Measurements from ENCODE around the gene ADARB2.
A peak's percentile ranks its signal among the peaks of the same experiment; 100 is the strongest.

Gene ADARB2

GRCh38 chr10:1598393-1599153 lies 138.8 kb downstream of the ADARB2 start:
- Mint-ChIP-seq H3K9me3 (no peaks in the 10 kb centered on the region), H3K4me1 (no peaks in the 10 kb centered on the region), H3K36me3 (no peaks in the 10 kb centered on the region), H3K27me3 (peaks cover 1% of the 10 kb centered on the region), H3K27ac (no peak overlapping the region), H3K4me3 (no peak overlapping the region)

DNA sequence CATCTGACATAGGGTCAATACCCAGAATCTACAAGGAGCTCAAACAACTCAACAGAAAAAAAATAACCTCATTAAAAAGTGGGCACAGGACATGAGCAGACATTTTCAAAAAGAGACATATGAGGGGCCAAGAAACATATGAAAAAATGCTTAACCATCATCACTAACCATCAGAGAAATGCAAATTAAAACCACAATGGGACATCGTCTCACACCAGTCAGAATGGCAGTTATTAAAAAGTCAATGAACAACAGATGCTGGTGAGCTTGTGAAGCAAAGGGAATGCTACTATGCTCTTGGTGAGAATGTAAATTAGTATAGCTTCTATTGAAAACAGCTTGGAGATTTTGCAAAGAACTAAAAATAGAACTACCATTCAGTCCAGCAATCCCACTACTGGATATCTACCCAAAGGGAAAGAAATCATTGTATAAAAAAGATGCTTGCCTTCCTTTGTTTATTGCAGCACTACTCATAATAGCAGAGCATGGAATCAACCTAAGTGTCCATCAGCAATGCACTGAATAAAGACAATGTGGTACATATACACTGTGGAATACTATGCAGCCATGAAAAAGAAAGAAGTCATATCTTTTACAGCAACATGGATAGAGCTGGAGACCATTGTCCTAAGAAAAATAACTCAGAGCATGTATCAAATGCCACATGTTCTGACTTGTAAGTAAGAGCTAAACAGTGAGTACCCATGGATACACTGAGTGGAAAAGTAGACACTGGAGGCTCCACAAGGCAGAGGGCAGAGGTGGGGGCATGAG lies 139.8 kb downstream of the ADARB2 start:
- H3K9me3 Mint-ChIP-seq: no peaks in the 10 kb centered on the region
- no peaks in the 10 kb centered on the region for H3K36me3 Mint-ChIP-seq
- no peaks in the 10 kb centered on the region for H3K4me1 Mint-ChIP-seq
- peaks cover 1% of the 10 kb centered on the region for H3K27me3 Mint-ChIP-seq
- no peak overlapping the region for H3K27ac Mint-ChIP-seq
- no peak overlapping the region for H3K4me3 Mint-ChIP-seq

GRCh38 chr10:1596482-1597099 lies 140.7 kb downstream of the ADARB2 start:
- Mint-ChIP-seq H3K27ac (no peak overlapping the region), H3K4me1 (no peaks in the 10 kb centered on the region), H3K9me3 (no peaks in the 10 kb centered on the region), H3K27me3 (peaks cover 1% of the 10 kb centered on the region), H3K4me3 (no peak overlapping the region), H3K36me3 (no peaks in the 10 kb centered on the region)

- Mint-ChIP-seq H3K4me3 (no peak overlapping the region), H3K4me1 (no peaks in the 10 kb centered on the region), H3K9me3 (no peaks in the 10 kb centered on the region), H3K36me3 (no peaks in the 10 kb centered on the region), H3K27me3 (peaks cover 1% of the 10 kb centered on the region), H3K27ac (no peak overlapping the region)
Observed at GRCh38 chr10:1595726-1596125, 141.6 kb downstream of the ADARB2 start.

DNA sequence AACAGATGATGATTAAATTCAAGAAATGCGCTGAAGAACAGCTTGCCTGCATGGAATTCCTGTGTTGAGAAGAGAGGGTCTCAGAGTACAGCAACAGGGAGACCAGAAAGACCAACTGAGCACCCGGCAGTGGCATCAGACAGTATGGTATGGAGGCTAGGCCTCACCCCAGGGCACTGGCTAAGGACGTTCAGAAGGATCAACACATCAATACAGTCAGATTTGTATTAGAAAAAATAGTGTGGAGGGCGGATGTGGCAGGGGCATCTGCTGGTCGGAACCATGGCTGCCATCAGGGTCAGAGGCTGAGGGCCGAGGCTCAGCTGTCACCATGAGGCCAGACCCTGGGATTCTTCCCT lies 142.1 kb downstream of the ADARB2 start:
- Mint-ChIP-seq H3K4me1 (no peaks in the 10 kb centered on the region), H3K27ac (no peak overlapping the region), H3K9me3 (no peaks in the 10 kb centered on the region), H3K27me3 (peaks cover 1% of the 10 kb centered on the region), H3K36me3 (no peaks in the 10 kb centered on the region), H3K4me3 (no peak overlapping the region)

- no peaks in the 10 kb centered on the region for H3K9me3 Mint-ChIP-seq
- no peak overlapping the region for H3K27ac Mint-ChIP-seq
- H3K36me3 Mint-ChIP-seq: no peaks in the 10 kb centered on the region
- H3K4me1 Mint-ChIP-seq: no peaks in the 10 kb centered on the region
- H3K27me3 Mint-ChIP-seq: peaks cover 1% of the 10 kb centered on the region
- H3K4me3 Mint-ChIP-seq: no peak overlapping the region
Observed at GRCh38 chr10:1594372-1595241, 142.7 kb downstream of the ADARB2 start.

DNA sequence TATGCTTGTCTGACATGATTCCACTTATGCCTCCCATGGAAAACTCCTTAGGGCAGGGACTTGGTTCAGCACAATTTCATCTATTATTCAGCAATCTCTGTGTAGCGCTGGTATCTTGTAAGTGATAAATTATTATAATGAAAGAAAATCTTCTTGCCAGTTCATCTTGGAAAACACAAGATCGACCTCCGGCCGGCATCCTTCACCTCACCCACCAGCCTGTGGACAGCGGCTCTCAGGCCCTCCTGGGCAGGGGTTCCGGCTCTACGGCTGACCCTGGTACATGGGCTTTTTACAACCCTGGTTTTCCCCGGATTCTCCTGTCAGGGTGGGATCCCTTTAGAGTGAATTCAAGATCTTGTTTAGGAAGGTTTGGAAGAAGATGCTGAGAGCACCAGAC lies 145.6 kb downstream of the ADARB2 start:
- Mint-ChIP-seq H3K36me3 (no peaks in the 10 kb centered on the region), H3K4me1 (no peaks in the 10 kb centered on the region), H3K27me3 (peaks cover 1% of the 10 kb centered on the region), H3K27ac (no peak overlapping the region), H3K4me3 (no peak overlapping the region), H3K9me3 (no peaks in the 10 kb centered on the region)

GRCh38 chr10:1591045-1591444 lies 146.3 kb downstream of the ADARB2 start:
- Mint-ChIP-seq H3K27me3 (peaks cover 1% of the 10 kb centered on the region), H3K4me1 (no peaks in the 10 kb centered on the region), H3K36me3 (no peaks in the 10 kb centered on the region), H3K4me3 (no peak overlapping the region), H3K9me3 (no peaks in the 10 kb centered on the region), H3K27ac (no peak overlapping the region)

GRCh38 chr10:1589257-1589656 lies 148.1 kb downstream of the ADARB2 start:
- H3K27me3 Mint-ChIP-seq: peaks cover under 1% of the 10 kb centered on the region
- H3K4me1 Mint-ChIP-seq: no peaks in the 10 kb centered on the region
- H3K9me3 Mint-ChIP-seq: no peaks in the 10 kb centered on the region
- no peak overlapping the region for H3K4me3 Mint-ChIP-seq
- H3K27ac Mint-ChIP-seq: no peak overlapping the region
- H3K36me3 Mint-ChIP-seq: no peaks in the 10 kb centered on the region

GRCh38 chr10:1582739-1583138 lies 154.6 kb downstream of the ADARB2 start:
- no peak overlapping the region for H3K4me3 Mint-ChIP-seq

DNA sequence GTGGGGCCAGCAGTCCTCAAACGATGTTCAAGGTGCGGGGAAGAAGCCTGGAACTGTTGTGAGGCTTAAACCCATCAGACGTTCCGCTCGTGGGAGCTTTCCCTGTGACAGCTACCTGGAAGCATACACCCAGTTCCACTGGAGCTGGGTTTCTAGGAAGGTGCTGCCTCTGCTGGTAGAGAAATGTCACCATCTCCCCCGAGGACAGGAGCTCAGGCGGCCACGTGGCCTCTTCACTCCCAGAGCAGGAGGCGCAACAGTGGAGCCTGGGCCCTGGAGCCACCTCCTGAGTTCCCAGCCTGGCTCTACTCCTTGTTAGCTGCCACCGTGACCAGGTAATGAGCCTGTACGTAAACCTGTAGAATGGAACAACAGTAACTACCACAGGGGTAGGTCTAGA lies 156.1 kb downstream of the ADARB2 start:
- no peaks in the 10 kb centered on the region for H3K9me3 Mint-ChIP-seq
- H3K27ac Mint-ChIP-seq: no peak overlapping the region
- no peaks in the 10 kb centered on the region for H3K36me3 Mint-ChIP-seq
- no peaks in the 10 kb centered on the region for H3K27me3 Mint-ChIP-seq
- no peak overlapping the region for H3K4me3 Mint-ChIP-seq
- no peaks in the 10 kb centered on the region for H3K4me1 Mint-ChIP-seq

More at GRCh38 chr10:1582739-1583138, 154.6 kb downstream of the ADARB2 start:
- Mint-ChIP-seq H3K27ac (no peak overlapping the region), H3K36me3 (no peaks in the 10 kb centered on the region), H3K27me3 (no peaks in the 10 kb centered on the region), H3K4me1 (no peaks in the 10 kb centered on the region), H3K9me3 (no peaks in the 10 kb centered on the region)

- Mint-ChIP-seq H3K36me3 (no peaks in the 10 kb centered on the region), H3K27me3 (no peaks in the 10 kb centered on the region), H3K9me3 (no peaks in the 10 kb centered on the region), H3K27ac (no peak overlapping the region), H3K4me3 (no peak overlapping the region), H3K4me1 (no peaks in the 10 kb centered on the region)
Observed at GRCh38 chr10:1579671-1580070, 157.7 kb downstream of the ADARB2 start.

DNA sequence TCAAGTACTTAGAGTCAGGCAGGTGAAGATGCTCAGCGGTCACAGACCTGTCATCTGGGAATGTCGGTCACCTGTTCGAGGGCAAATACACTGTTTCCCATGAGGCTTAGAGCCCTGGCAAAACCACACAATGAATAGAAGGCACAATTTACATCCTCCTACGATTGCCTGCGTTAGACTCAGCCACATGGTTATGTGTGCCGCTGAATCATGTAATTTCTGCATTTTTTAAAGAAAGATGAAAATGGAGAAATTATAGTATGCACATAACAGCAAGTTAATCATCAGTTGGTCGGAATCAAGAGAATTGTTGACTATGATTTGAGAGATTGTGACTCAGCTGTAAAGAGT lies 158.2 kb downstream of the ADARB2 start:
- H3K4me1 Mint-ChIP-seq: no peaks in the 10 kb centered on the region
- no peaks in the 10 kb centered on the region for H3K36me3 Mint-ChIP-seq

GRCh38 chr10:1578392-1579140 lies 158.8 kb downstream of the ADARB2 start:
- Mint-ChIP-seq H3K4me3 (no peak overlapping the region), H3K27ac (peak overlapping the region; percentile 30), H3K36me3 (no peaks in the 10 kb centered on the region), H3K9me3 (no peaks in the 10 kb centered on the region), H3K4me1 (no peaks in the 10 kb centered on the region), H3K27me3 (no peaks in the 10 kb centered on the region)

More for the DNA sequence above, 158.2 kb downstream of the ADARB2 start:
- Mint-ChIP-seq H3K27me3 (no peaks in the 10 kb centered on the region), H3K27ac (no peak overlapping the region), H3K4me3 (no peak overlapping the region), H3K9me3 (no peaks in the 10 kb centered on the region)

GRCh38 chr10:1577945-1578344 lies 159.4 kb downstream of the ADARB2 start:
- Mint-ChIP-seq H3K27me3 (no peaks in the 10 kb centered on the region), H3K27ac (no peak overlapping the region), H3K4me1 (no peaks in the 10 kb centered on the region), H3K9me3 (no peaks in the 10 kb centered on the region), H3K36me3 (no peaks in the 10 kb centered on the region), H3K4me3 (no peak overlapping the region)
